Progenitor cell of endocrine pancreas (in vitro differentiated cells): Measurements from ENCODE around the gene LRP1B. TPM values are rescaled to one million over a fixed set of nuclear protein-coding genes. Genes with fewer than 3 reads are reported as not detected.

Experiments used
- DNase-seq: peaks from one replicate; pipeline ENCODE4 v3.0.0; 2021; ENCODE audit warnings: low spot score; ENCODE audit not compliant: unreplicated experiment
- H3K27ac Mint-ChIP-seq: 2 replicates; pipeline ENCODE4 v1.8.0; 2021; ENCODE audit warnings: mild to moderate bottlenecking, moderate library complexity, mixed read lengths
- H3K27me3 Mint-ChIP-seq: 2 replicates; pipeline ENCODE4 v1.8.0; 2021; ENCODE audit warnings: mixed read lengths
- H3K36me3 Mint-ChIP-seq: 2 replicates; pipeline ENCODE4 v1.8.0; 2022; ENCODE audit warnings: mixed read lengths; ENCODE audit not compliant: insufficient read depth
- H3K4me1 Mint-ChIP-seq: 2 replicates; pipeline ENCODE4 v1.8.0; 2021; ENCODE audit warnings: low read depth, mixed read lengths
- H3K4me3 Mint-ChIP-seq: 2 replicates; pipeline ENCODE4 v1.8.0; 2021; ENCODE audit warnings: low read depth, mild to moderate bottlenecking, moderate library complexity, mixed read lengths
- H3K9me3 Mint-ChIP-seq: 2 replicates; pipeline ENCODE4 v1.8.0; 2021; ENCODE audit warnings: low read depth, mixed read lengths
- CTCF ChIP-seq: fragments of 200-600 bp; sonication (generic); IDR thresholded peaks from one replicate; pipeline ENCODE4 v1.5.0; 2021; ENCODE audit warnings: antibody characterized with exemption, mild to moderate bottlenecking; ENCODE audit not compliant: unreplicated experiment
- total RNA-seq: library from RNA; stranded (reverse); gene quantifications from 2 replicates; pipeline ENCODE4 v1.2.1, GENCODE V29; 2021

Gene LRP1B
- total RNA-seq, 1 donor from 2014 or later: 0.57 TPM

GRCh38 chr2:141791521-141791920, 339.3 kb downstream of the LRP1B start:
- no peak overlapping the region for H3K4me3 Mint-ChIP-seq
- no peak overlapping the region for H3K27ac Mint-ChIP-seq

DNA sequence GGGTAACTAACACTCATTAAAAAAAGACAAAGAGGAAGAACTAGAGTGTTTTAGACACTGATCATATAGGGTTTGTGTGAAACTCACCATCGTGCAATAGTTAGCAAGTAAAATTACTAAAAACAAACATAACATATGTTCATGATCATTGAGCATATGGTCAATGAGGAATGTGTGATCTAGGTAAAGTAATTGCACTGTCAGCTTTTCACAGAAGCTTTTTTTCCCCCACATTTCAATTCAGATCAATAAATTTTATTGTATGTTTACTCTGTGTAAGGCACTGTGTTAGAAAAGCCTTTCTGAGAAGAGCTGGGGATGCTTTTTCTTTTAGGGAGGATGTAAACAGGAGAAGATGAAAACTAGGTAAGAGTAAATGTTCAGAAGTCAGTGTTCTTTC, 348.2 kb downstream of the LRP1B start:
- H3K4me1 Mint-ChIP-seq: peaks cover 3% of the 10 kb centered on the region
- H3K36me3 Mint-ChIP-seq: no peaks in the 10 kb centered on the region
- DNase-seq: no peak
- no peaks in the 10 kb centered on the region for H3K27me3 Mint-ChIP-seq
- H3K4me3 Mint-ChIP-seq: no peak overlapping the region
- H3K27ac Mint-ChIP-seq: no peak overlapping the region
- no peak for TF ChIP-seq CTCF
- no peaks in the 10 kb centered on the region for H3K9me3 Mint-ChIP-seq

More at GRCh38 chr2:141791521-141791920, 339.3 kb downstream of the LRP1B start:
- Mint-ChIP-seq H3K27me3 (no peaks in the 10 kb centered on the region), H3K9me3 (no peaks in the 10 kb centered on the region), H3K36me3 (no peaks in the 10 kb centered on the region), H3K4me1 (no peaks in the 10 kb centered on the region)
- no peak for DNase-seq
- no peak for TF ChIP-seq CTCF

- DNase-seq: no peak
- no peaks in the 10 kb centered on the region for H3K9me3 Mint-ChIP-seq
- no peaks in the 10 kb centered on the region for H3K36me3 Mint-ChIP-seq
- peaks cover 3% of the 10 kb centered on the region for H3K4me1 Mint-ChIP-seq
- H3K4me3 Mint-ChIP-seq: no peak overlapping the region
- H3K27ac Mint-ChIP-seq: no peak overlapping the region
- no peaks in the 10 kb centered on the region for H3K27me3 Mint-ChIP-seq
- no peak for TF ChIP-seq CTCF
Observed at GRCh38 chr2:141778315-141778835, 352.4 kb downstream of the LRP1B start.

DNA sequence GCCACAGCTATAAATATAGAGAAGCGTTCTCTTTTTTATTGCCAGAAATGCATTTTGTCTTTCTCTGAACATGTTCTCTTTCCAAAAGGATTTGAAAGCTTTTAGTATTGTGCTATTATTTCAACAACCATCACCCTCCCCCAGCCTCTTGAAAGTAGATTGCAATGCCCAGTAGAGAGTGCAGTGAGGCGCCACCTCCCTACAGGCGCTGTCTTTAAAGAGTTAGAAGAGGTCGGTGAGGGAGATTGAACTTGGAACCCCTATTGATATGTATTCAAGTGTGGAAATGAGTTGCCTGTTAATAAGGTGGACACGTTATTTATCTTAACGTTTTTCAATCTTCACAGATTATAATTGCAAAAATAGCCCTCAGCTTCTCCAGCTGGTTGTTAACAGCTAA, 360.3 kb downstream of the LRP1B start:
- no peaks in the 10 kb centered on the region for H3K4me1 Mint-ChIP-seq
- TF ChIP-seq CTCF: no peak
- no peak overlapping the region for H3K4me3 Mint-ChIP-seq
- no peak for DNase-seq
- no peaks in the 10 kb centered on the region for H3K9me3 Mint-ChIP-seq
- no peaks in the 10 kb centered on the region for H3K27me3 Mint-ChIP-seq
- no peaks in the 10 kb centered on the region for H3K36me3 Mint-ChIP-seq
- no peak overlapping the region for H3K27ac Mint-ChIP-seq

DNA sequence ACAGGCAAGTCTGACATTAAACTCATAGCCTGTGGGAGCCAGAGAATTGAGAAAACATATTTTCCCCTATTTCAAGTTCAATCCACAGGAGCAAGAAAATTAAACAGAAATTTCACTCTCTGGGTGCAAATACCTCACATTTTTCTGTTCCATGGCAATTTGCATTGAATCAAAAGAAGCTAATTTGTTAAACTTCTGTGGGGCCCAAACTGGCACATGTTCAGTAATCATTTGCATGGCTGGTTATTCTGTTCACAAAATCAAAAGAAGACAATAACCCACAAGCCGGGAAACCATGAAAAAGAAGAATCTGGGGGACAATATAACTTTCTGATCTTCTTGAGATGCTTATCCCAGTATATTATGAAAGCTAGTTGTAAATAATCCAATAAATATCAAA, 363.1 kb downstream of the LRP1B start:
- no peak for TF ChIP-seq CTCF
- DNase-seq: no peak
- Mint-ChIP-seq H3K27me3 (no peaks in the 10 kb centered on the region), H3K4me3 (no peak overlapping the region), H3K4me1 (peaks cover 2% of the 10 kb centered on the region), H3K27ac (no peak overlapping the region), H3K9me3 (no peaks in the 10 kb centered on the region), H3K36me3 (no peaks in the 10 kb centered on the region)
